NOMO-1 treated with dmso at 0.1 percent for 144 hours (cell line): ENCODE data around the gene ROBO2.
"Not testable (repeated sequence)": the region's sequence is repeated elsewhere in the genome, so short reads cannot be mapped to it uniquely, and the experiment has no call there.

Source experiments
- DNase-seq: peaks from one replicate; lab custom pipeline; 2025; ENCODE audit not compliant: unreplicated experiment; lab: John Stamatoyannopoulos, UW

The ROBO2 gene

GRCh38 chr3:77407441-77407840 is 367.5 kb downstream of the ROBO2 start:
- DNase-seq, result no peak

GRCh38 chr3:77410334-77410733 is 370.4 kb downstream of the ROBO2 start:
- DNase-seq, result not testable (repeated sequence)

GRCh38 chr3:77411334-77411733 is 371.4 kb downstream of the ROBO2 start:
- DNase-seq, result no peak

GRCh38 chr3:77412021-77412438 is 372.1 kb downstream of the ROBO2 start:
- DNase-seq, result no peak

GRCh38 chr3:77412584-77412983 is 372.7 kb downstream of the ROBO2 start:
- no peak for DNase-seq

- no peak for DNase-seq
These were observed 375.0 kb downstream of the ROBO2 start for GRCh38 chr3:77414881-77415280.

GRCh38 chr3:77420336-77420735 is 380.4 kb downstream of the ROBO2 start:
- no peak for DNase-seq

- DNase-seq, result no peak
These were observed 382.0 kb downstream of the ROBO2 start for GRCh38 chr3:77421916-77422315.

- no peak for DNase-seq
These were observed 386.6 kb downstream of the ROBO2 start for GRCh38 chr3:77426531-77426930.

- DNase-seq, result no peak
These were observed 387.6 kb downstream of the ROBO2 start for GRCh38 chr3:77427528-77427927.

GRCh38 chr3:77436908-77437307 is 397.0 kb downstream of the ROBO2 start:
- no peak for DNase-seq

GRCh38 chr3:77446084-77446483 is 406.2 kb downstream of the ROBO2 start:
- no peak for DNase-seq

GRCh38 chr3:77446761-77447160 is 406.9 kb downstream of the ROBO2 start:
- no peak for DNase-seq

- DNase-seq, result no peak
These were observed 409.8 kb downstream of the ROBO2 start for GRCh38 chr3:77449459-77450350.

GRCh38 chr3:77456431-77456830 is 416.5 kb downstream of the ROBO2 start:
- no peak for DNase-seq

- no peak for DNase-seq
These were observed 417.0 kb downstream of the ROBO2 start for GRCh38 chr3:77456906-77457305.

GRCh38 chr3:77459926-77460325 is 420.0 kb downstream of the ROBO2 start:
- DNase-seq, result no peak

GRCh38 chr3:77460326-77460725 is 420.4 kb downstream of the ROBO2 start:
- no peak for DNase-seq

GRCh38 chr3:77462951-77463350 is 423.1 kb downstream of the ROBO2 start:
- DNase-seq, result no peak

- DNase-seq, result no peak
These were observed 424.3 kb downstream of the ROBO2 start for GRCh38 chr3:77464111-77464688.

GRCh38 chr3:77466562-77467115 is 426.7 kb downstream of the ROBO2 start:
- DNase-seq, result no peak
